Measurements from ENCODE around the gene TMEM178A. TPM values are rescaled to one million over a fixed set of nuclear protein-coding genes. Genes with fewer than 3 reads are reported as not detected.

Gene TMEM178A
- polyA plus RNA-seq, 3 donors, result 0.15 TPM; not detected in 2

DNA sequence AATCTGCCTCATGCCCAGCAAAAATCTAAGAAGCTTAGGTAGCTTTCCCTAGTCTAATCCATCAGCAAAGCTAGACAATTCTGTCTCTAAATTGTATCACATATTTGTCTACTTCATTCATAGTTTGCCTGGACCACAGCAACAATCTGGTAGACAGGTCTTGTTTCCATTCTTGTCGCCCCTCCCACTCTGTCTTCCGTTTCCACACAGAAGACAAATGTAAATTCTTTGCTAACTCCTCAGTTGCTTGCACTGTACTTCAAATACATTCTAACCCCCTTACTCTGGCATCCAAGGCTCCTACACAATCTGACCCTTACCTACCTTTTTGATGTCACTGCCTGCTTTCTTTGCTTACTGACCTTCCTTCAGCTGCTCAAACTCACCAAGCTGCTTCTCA, 73.2 kb downstream of the TMEM178A start:
- H3K36me3 ChIP-seq (replicated peaks in 1 of 2; ENCODE audit: control insufficient read depth in 1 of 2, insufficient read depth in 2 of 2, low read length in 2 of 2), result peaks cover 63 to 96% of the 10 kb centered on the region in 2 donors
- peaks cover 3% of the 10 kb centered on the region for H3K4me1 Mint-ChIP-seq
- no peak overlapping the region for H3K9ac ChIP-seq (ENCODE audit: insufficient read depth, low read length, poor library complexity, severe bottlenecking)
- no peaks in the 10 kb centered on the region for H3K9me3 Mint-ChIP-seq
- H3K4me1 ChIP-seq (ENCODE audit: control insufficient read depth in 1 of 2, insufficient read depth in 2 of 2, low read length in 2 of 2), result no peaks in the 10 kb centered on the region
- peaks cover 73 to 83% of the 10 kb centered on the region in 2 donors for H3K36me3 Mint-ChIP-seq
- 92% methylated on average over 2 of the region's 2 CpGs for WGBS (ENCODE audit: insufficient coverage)
- no peaks in the 10 kb centered on the region for H3K79me2 ChIP-seq (ENCODE audit: insufficient read depth, low read length)
- TF ChIP-seq, protein P1, sequence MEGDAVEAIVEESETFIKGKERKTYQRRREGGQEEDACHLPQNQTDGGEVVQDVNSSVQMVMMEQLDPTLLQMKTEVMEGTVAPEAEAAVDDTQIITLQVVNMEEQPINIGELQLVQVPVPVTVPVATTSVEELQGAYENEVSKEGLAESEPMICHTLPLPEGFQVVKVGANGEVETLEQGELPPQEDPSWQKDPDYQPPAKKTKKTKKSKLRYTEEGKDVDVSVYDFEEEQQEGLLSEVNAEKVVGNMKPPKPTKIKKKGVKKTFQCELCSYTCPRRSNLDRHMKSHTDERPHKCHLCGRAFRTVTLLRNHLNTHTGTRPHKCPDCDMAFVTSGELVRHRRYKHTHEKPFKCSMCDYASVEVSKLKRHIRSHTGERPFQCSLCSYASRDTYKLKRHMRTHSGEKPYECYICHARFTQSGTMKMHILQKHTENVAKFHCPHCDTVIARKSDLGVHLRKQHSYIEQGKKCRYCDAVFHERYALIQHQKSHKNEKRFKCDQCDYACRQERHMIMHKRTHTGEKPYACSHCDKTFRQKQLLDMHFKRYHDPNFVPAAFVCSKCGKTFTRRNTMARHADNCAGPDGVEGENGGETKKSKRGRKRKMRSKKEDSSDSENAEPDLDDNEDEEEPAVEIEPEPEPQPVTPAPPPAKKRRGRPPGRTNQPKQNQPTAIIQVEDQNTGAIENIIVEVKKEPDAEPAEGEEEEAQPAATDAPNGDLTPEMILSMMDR (IDR thresholded peaks at IDR 0.05), result no peak
- H4K20me1 ChIP-seq (ENCODE audit: insufficient read depth, low read length), result no peaks in the 10 kb centered on the region
- peak overlapping the region in 1 of 7 donors; percentile 22 for H3K27ac Mint-ChIP-seq
- intact Hi-C loops (cut with micrococcal nuclease), result loop anchor here in 1 of 2 donors (10.0 kb wide), 1 partner anchor 364 kb away; no protein-coding TSS in a partner anchor
- H2AFZ ChIP-seq (ENCODE audit: insufficient read depth, low read depth, low read length, poor library complexity, severe bottlenecking), result no peak overlapping the region
- no peaks in the 10 kb centered on the region for H3K27me3 ChIP-seq (ENCODE audit: control insufficient read depth in 2 of 2, insufficient read depth in 2 of 2, low read length in 2 of 2)
- H3K27me3 Mint-ChIP-seq (ENCODE audit: low read depth in 3 of 3), result no peaks in the 10 kb centered on the region
- no peak for DNase-seq
- H3K4me3 ChIP-seq (replicated peaks in 1 of 3; ENCODE audit: low read depth in 2 of 3, low read length in 3 of 3), result no peak overlapping the region
- no peaks in the 10 kb centered on the region for H3K9me3 ChIP-seq (replicated peaks in 1 of 2; ENCODE audit: control insufficient read depth in 1 of 2, insufficient read depth in 1 of 2, low read length in 2 of 2)
- no peak overlapping the region for H3K4me3 Mint-ChIP-seq
- H3K27ac ChIP-seq (ENCODE audit: low read depth in 1 of 2, low read length in 2 of 2), result peak overlapping the region in 1 of 2 donors; percentile 42
- no peak overlapping the region for H3K4me2 ChIP-seq (replicated peaks; ENCODE audit: extremely low read depth, low read length, poor library complexity, severe bottlenecking)

DNA sequence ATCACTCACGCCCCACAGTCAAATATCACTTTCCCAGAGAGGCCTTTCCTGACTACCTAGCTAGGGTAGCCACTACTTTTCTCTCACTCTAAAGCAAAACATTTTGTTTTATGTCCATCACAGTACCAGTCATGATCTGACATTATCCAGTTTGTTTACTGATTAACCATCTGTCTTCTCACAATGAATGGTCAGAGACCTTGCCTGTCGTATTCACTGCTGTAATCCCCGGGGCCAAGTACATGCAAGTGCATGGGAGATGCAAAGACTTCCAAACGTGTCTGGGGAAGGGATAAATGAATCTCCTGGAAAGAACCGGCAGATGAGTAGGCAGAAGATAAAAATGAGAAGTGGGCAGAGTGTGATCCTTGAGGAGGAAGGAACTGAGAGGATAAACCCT, 73.7 kb downstream of the TMEM178A start:
- no peaks in the 10 kb centered on the region for H3K27me3 ChIP-seq (ENCODE audit: control insufficient read depth in 2 of 2, insufficient read depth in 2 of 2, low read length in 2 of 2)
- Mint-ChIP-seq H3K36me3 (peaks cover 70 to 79% of the 10 kb centered on the region in 2 donors), H3K9me3 (no peaks in the 10 kb centered on the region)

More for the DNA sequence above, 73.7 kb downstream of the TMEM178A start:
- 70% methylated on average over 5 of the region's 5 CpGs for WGBS (ENCODE audit: insufficient coverage)
- Histone ChIP-seq H2AFZ (ENCODE audit: insufficient read depth, low read depth, low read length, poor library complexity, severe bottlenecking) (no peak overlapping the region), H3K4me1 (ENCODE audit: control insufficient read depth in 1 of 2, insufficient read depth in 2 of 2, low read length in 2 of 2) (no peaks in the 10 kb centered on the region), H4K20me1 (ENCODE audit: insufficient read depth, low read length) (no peaks in the 10 kb centered on the region), H3K27ac (ENCODE audit: low read depth in 1 of 2, low read length in 2 of 2) (peak overlapping the region in 1 of 2 donors; percentile 42), H3K36me3 (replicated peaks in 1 of 2; ENCODE audit: control insufficient read depth in 1 of 2, insufficient read depth in 2 of 2, low read length in 2 of 2) (peaks cover 63 to 92% of the 10 kb centered on the region in 2 donors), H3K79me2 (ENCODE audit: insufficient read depth, low read length) (no peaks in the 10 kb centered on the region), H3K4me2 (replicated peaks; ENCODE audit: extremely low read depth, low read length, poor library complexity, severe bottlenecking) (no peak overlapping the region), H3K9ac (ENCODE audit: insufficient read depth, low read length, poor library complexity, severe bottlenecking) (no peak overlapping the region), H3K9me3 (replicated peaks in 1 of 2; ENCODE audit: control insufficient read depth in 1 of 2, insufficient read depth in 1 of 2, low read length in 2 of 2) (no peaks in the 10 kb centered on the region), H3K4me3 (replicated peaks in 1 of 3; ENCODE audit: low read depth in 2 of 3, low read length in 3 of 3) (no peak overlapping the region)
- Mint-ChIP-seq H3K4me1 (peaks cover 3% of the 10 kb centered on the region), H3K27me3 (ENCODE audit: low read depth in 3 of 3) (no peaks in the 10 kb centered on the region), H3K4me3 (no peak overlapping the region), H3K27ac (peak overlapping the region in 3 of 7 donors; percentile 1 to 22 (median 13))
- intact Hi-C loops (cut with micrococcal nuclease), result loop anchor here in 1 of 2 donors (10.0 kb wide), 1 partner anchor 365 kb away; no protein-coding TSS in a partner anchor
- DNase-seq, result no peak
- TF ChIP-seq, protein P1 (IDR thresholded peaks at IDR 0.05), result no peak
